Measurements from ENCODE around the gene AKR7A2. TPM values are rescaled to one million over a fixed set of nuclear protein-coding genes. Genes with fewer than 3 reads are reported as not detected.
"Not testable (repeated sequence)": the region's sequence is repeated elsewhere in the genome, so short reads cannot be mapped to it uniquely, and the experiment has no call there.

The AKR7A2 gene
- polyA plus RNA-seq, 12 donors = 27.6 to 47.7 (median 38.3) TPM; not detected in 1

- DNase-seq = not testable (repeated sequence)
Measured at GRCh38 chr1:19269427-19270342, 42.3 kb downstream of the AKR7A2 start.

GRCh38 chr1:19268445-19268844 lies 43.5 kb downstream of the AKR7A2 start:
- no peak for DNase-seq

- DNase-seq = no peak
Measured at GRCh38 chr1:19262744-19263143, 49.2 kb downstream of the AKR7A2 start.

- DNase-seq = no peak
Measured at GRCh38 chr1:19262047-19262446, 49.9 kb downstream of the AKR7A2 start.

- peak; percentile 11 for DNase-seq
Measured at GRCh38 chr1:19260211-19261138, 51.5 kb downstream of the AKR7A2 start.

GRCh38 chr1:19258353-19258752 lies 53.6 kb downstream of the AKR7A2 start:
- DNase-seq = no peak

GRCh38 chr1:19257178-19257914 lies 54.6 kb downstream of the AKR7A2 start:
- DNase-seq = no peak

- DNase-seq = not testable (repeated sequence)
Measured at GRCh38 chr1:19256301-19256700, 55.6 kb downstream of the AKR7A2 start.

- no peak for DNase-seq
Measured at GRCh38 chr1:19255288-19255687, 56.7 kb downstream of the AKR7A2 start.

- no peak for DNase-seq
Measured at GRCh38 chr1:19254416-19254815, 57.5 kb downstream of the AKR7A2 start.

Other genes starting within 250 kb of the AKR7A2 start
- gene UBR4, start 101.9 kb downstream of the AKR7A2 start, polyA plus RNA-seq (ENCODE audit: insufficient read length in 12 of 12) = 10 to 100 TPM in 11 of 12 donors, not detected in 1; 63.1 to 98.9 (median 78.6) TPM
- 10 to 100 TPM in 11 of 12 donors, not detected in 1; 32.6 to 55.8 (median 36.6) TPM for gene EMC1, start 60.6 kb downstream of the AKR7A2 start, polyA plus RNA-seq (ENCODE audit: insufficient read length in 12 of 12)
- gene MRTO4, start 60.3 kb downstream of the AKR7A2 start, polyA plus RNA-seq (ENCODE audit: insufficient read length in 12 of 12) = 10 to 100 TPM in 11 of 12 donors, not detected in 1; 21.4 to 44.1 (median 25.6) TPM
- 1 to 10 TPM in 6 of 12 donors, under 1 TPM in 4, not detected in 2; 0.57 to 1.8 (median 1.2) TPM for gene AKR7A3, start 23.4 kb downstream of the AKR7A2 start, polyA plus RNA-seq (ENCODE audit: insufficient read length in 12 of 12)
- gene SLC66A1, start 182 bp upstream of the AKR7A2 start, polyA plus RNA-seq (ENCODE audit: insufficient read length in 12 of 12) = 10 to 100 TPM in 3 of 12 donors, 1 to 10 TPM in 8, not detected in 1; 7.7 to 12.2 (median 8.7) TPM
- gene CAPZB, start 173.4 kb upstream of the AKR7A2 start, polyA plus RNA-seq (ENCODE audit: insufficient read length in 12 of 12) = 100 to 1,000 TPM in 11 of 12 donors, not detected in 1; 191 to 264 (median 235) TPM

All from muscle of arm (tissue), 12 donors.